ENCODE results near the gene GHRH.

The GHRH gene

DNA sequence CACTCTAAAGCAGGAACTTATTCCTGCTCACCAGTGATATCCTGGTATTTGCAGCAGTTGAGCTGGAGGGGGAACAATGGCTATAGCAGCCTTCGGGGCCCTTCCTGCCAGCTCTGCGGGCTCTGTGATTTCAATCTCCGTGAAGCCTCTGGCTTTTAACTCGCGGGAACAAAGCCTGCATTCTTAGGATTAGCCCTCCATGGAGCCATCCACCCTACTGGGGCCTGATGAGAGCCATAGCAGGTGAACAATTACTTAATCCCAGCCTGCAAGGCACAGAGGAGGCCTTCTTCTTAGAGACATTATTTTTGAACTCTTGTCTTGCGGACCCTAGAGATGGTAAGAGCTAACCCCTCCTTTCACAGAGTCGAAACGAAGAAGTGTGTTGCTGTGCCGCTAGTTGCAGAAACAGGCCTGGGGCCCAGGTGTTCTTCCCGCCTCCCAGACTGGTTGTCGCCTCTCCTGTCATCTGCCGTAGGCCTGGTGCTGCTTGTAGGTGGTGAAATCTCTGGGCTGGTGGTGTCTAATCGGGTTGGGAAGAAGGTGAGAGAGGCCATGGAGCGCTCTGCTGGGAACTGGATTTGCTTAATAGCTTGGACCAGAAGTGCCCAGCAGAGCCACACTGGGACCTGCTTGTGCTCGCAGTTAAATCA, 9.7 kb downstream of the GHRH start:
- no peak overlapping the region for H3K4me3 ChIP-seq (ENCODE audit: low read length)

DNA sequence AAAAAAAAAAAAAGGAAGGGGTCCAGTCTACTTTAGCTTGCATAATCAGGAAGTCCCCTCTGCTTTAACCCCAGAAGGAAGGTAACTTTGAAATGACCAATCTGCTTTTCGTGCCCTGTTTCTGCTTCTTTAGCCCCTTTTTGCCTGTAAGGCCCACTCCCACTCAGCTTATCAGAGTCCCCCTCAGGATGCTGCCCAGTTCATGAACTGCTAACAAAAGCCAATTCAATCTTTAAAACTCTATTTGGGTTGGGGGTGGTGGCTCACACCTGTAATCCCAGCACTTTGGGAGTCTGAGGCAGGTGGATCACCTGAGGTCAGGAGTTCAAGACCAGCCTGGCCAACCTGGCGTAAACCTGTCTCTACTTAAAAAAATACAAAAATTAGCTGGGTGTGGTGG, 12.3 kb downstream of the GHRH start:
- no peak overlapping the region for H3K4me2 ChIP-seq (ENCODE audit: low read length)

More for the DNA sequence above, 9.7 kb downstream of the GHRH start:
- H4K20me1 ChIP-seq (ENCODE audit: insufficient read depth, low read length), result no peaks in the 10 kb centered on the region
- no peaks in the 10 kb centered on the region for H3K9me3 ChIP-seq (ENCODE audit: insufficient read depth, low read length)
- no peak overlapping the region for H3K4me2 ChIP-seq (ENCODE audit: low read length)
- H3K27ac ChIP-seq (ENCODE audit: low read length), result no peak overlapping the region
- peaks cover 9% of the 10 kb centered on the region for H3K27me3 ChIP-seq (ENCODE audit: low read depth, low read length)
- TF ChIP-seq, protein P1, sequence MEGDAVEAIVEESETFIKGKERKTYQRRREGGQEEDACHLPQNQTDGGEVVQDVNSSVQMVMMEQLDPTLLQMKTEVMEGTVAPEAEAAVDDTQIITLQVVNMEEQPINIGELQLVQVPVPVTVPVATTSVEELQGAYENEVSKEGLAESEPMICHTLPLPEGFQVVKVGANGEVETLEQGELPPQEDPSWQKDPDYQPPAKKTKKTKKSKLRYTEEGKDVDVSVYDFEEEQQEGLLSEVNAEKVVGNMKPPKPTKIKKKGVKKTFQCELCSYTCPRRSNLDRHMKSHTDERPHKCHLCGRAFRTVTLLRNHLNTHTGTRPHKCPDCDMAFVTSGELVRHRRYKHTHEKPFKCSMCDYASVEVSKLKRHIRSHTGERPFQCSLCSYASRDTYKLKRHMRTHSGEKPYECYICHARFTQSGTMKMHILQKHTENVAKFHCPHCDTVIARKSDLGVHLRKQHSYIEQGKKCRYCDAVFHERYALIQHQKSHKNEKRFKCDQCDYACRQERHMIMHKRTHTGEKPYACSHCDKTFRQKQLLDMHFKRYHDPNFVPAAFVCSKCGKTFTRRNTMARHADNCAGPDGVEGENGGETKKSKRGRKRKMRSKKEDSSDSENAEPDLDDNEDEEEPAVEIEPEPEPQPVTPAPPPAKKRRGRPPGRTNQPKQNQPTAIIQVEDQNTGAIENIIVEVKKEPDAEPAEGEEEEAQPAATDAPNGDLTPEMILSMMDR (IDR thresholded peaks at IDR 0.05; ENCODE audit: low read depth, low read length), result no peak
- TF ChIP-seq EZH2phosphoT487 (IDR thresholded peaks at IDR 0.05; ENCODE audit: low read depth), result no peak
- H3K4me1 ChIP-seq (ENCODE audit: low read length), result peaks cover 8% of the 10 kb centered on the region
- no peak overlapping the region for H3K9ac ChIP-seq (ENCODE audit: low read length)
- no peaks in the 10 kb centered on the region for H3K36me3 ChIP-seq (replicated peaks; ENCODE audit: low read depth, low read length)
- no peak overlapping the region for H2AFZ ChIP-seq (ENCODE audit: low read depth, low read length)
- no peaks in the 10 kb centered on the region for H3K79me2 ChIP-seq (ENCODE audit: low read length)

DNA sequence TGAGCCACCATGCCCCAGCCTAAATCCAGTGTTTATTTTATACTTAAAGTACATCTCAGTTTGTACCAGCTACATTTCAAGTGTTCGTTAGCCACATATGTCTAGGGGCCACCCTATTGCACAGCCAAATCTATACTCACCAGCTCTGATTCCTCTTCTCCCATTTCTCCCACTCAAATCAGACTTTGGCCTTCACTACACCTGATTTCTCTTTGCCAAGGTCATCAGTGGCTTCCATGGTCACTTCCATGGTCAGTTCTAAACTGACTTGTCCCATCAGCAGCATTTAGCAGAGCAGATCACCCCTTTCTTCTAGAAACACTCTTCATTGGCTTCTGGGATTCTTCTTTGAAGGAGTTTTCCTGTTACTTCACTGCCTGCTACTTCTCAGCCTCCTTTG, 14.1 kb downstream of the GHRH start:
- H4K20me1 ChIP-seq (ENCODE audit: insufficient read depth, low read length), result no peaks in the 10 kb centered on the region
- H3K79me2 ChIP-seq (ENCODE audit: low read length), result no peaks in the 10 kb centered on the region
- H2AFZ ChIP-seq (ENCODE audit: low read depth, low read length), result no peak overlapping the region
- no peaks in the 10 kb centered on the region for H3K27me3 ChIP-seq (ENCODE audit: low read depth, low read length)
- no peaks in the 10 kb centered on the region for H3K9me3 ChIP-seq (ENCODE audit: insufficient read depth, low read length)
- TF ChIP-seq EZH2phosphoT487 (IDR thresholded peaks at IDR 0.05; ENCODE audit: low read depth), result no peak
- TF ChIP-seq, protein P1 (IDR thresholded peaks at IDR 0.05; ENCODE audit: low read depth, low read length), result no peak
- H3K4me2 ChIP-seq (ENCODE audit: low read length), result no peak overlapping the region
- no peak overlapping the region for H3K9ac ChIP-seq (ENCODE audit: low read length)
- no peaks in the 10 kb centered on the region for H3K4me1 ChIP-seq (ENCODE audit: low read length)
- H3K27ac ChIP-seq (ENCODE audit: low read length), result no peak overlapping the region
- no peak overlapping the region for H3K4me3 ChIP-seq (ENCODE audit: low read length)
- H3K36me3 ChIP-seq (replicated peaks; ENCODE audit: low read depth, low read length), result peaks cover 18% of the 10 kb centered on the region

More for the DNA sequence above, 12.3 kb downstream of the GHRH start:
- Histone ChIP-seq H3K9me3 (ENCODE audit: insufficient read depth, low read length) (no peaks in the 10 kb centered on the region), H4K20me1 (ENCODE audit: insufficient read depth, low read length) (no peaks in the 10 kb centered on the region), H3K9ac (ENCODE audit: low read length) (no peak overlapping the region), H3K4me1 (ENCODE audit: low read length) (peaks cover 5% of the 10 kb centered on the region), H2AFZ (ENCODE audit: low read depth, low read length) (no peak overlapping the region), H3K27ac (ENCODE audit: low read length) (no peak overlapping the region), H3K36me3 (replicated peaks; ENCODE audit: low read depth, low read length) (peaks cover 3% of the 10 kb centered on the region), H3K79me2 (ENCODE audit: low read length) (no peaks in the 10 kb centered on the region), H3K27me3 (ENCODE audit: low read depth, low read length) (peaks cover under 1% of the 10 kb centered on the region; the same call in 1 of the 2 replicates), H3K4me3 (ENCODE audit: low read length) (no peak overlapping the region)
- no peak for TF ChIP-seq EZH2phosphoT487 (IDR thresholded peaks at IDR 0.05; ENCODE audit: low read depth)
- TF ChIP-seq, protein P1 (IDR thresholded peaks at IDR 0.05; ENCODE audit: low read depth, low read length), result no peak

DNA sequence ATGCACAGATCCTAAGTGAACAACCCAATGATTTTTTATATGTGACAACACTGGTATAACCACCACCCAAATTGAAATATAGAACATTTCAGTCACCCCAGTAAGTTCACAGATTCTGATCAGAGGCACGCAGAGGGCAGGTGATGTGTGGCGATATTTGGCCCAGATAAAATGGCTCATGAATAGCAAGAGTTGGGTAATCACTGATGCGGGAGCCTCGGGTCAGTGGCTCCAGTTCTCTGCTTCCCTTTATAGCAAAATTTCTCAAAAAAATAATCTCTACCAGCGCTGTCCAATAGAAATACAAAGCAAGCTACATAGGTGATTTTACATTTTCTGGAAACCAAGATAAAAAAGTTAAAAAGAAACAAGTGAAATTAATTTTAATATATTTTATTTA, 14.9 kb downstream of the GHRH start:
- Histone ChIP-seq H3K9me3 (ENCODE audit: insufficient read depth, low read length) (no peaks in the 10 kb centered on the region), H3K4me3 (ENCODE audit: low read length) (no peak overlapping the region), H3K27ac (ENCODE audit: low read length) (no peak overlapping the region), H3K27me3 (ENCODE audit: low read depth, low read length) (no peaks in the 10 kb centered on the region), H2AFZ (ENCODE audit: low read depth, low read length) (no peak overlapping the region), H3K4me1 (ENCODE audit: low read length) (no peaks in the 10 kb centered on the region), H3K9ac (ENCODE audit: low read length) (no peak overlapping the region), H3K79me2 (ENCODE audit: low read length) (no peaks in the 10 kb centered on the region), H4K20me1 (ENCODE audit: insufficient read depth, low read length) (no peaks in the 10 kb centered on the region), H3K36me3 (replicated peaks; ENCODE audit: low read depth, low read length) (peaks cover 23% of the 10 kb centered on the region), H3K4me2 (ENCODE audit: low read length) (no peak overlapping the region)
- no peak for TF ChIP-seq EZH2phosphoT487 (IDR thresholded peaks at IDR 0.05; ENCODE audit: low read depth)
- TF ChIP-seq, protein P1 (IDR thresholded peaks at IDR 0.05; ENCODE audit: low read depth, low read length), result no peak
